SU-DHL-6 (cell line): Measurements from ENCODE around the gene IGSF21.

ENCODE experiments used
- H2AFZ ChIP-seq: fragments of 200-600 bp; sonication (generic); 2 replicates; pipeline ENCODE4 v1.6.1; 2014; ENCODE audit warnings: low read depth, mild to moderate bottlenecking, moderate library complexity, mixed read lengths, antibody characterized with exemption, low read length; ENCODE audit not compliant: severe bottlenecking
- H3F3A ChIP-seq: fragments of 200-600 bp; shearing (Covaris generic); 2 replicates; pipeline ENCODE4 v1.6.0; 2016; ENCODE audit warnings: antibody characterized with exemption, mild to moderate bottlenecking; ENCODE audit not compliant: insufficient read depth
- H3K27ac ChIP-seq: fragments of 200-600 bp; sonication (generic); 2 replicates; pipeline ENCODE4 v1.5.1; 2016; ENCODE audit warnings: low read depth, mild to moderate bottlenecking, low read length, moderate library complexity, mixed read lengths
- H3K27me3 ChIP-seq: fragments of 200-600 bp; sonication (generic), shearing (Covaris generic); 2 replicates; pipeline ENCODE4 v1.6.0; 2014; ENCODE audit warnings: mild to moderate bottlenecking, low read length
- H3K36me3 ChIP-seq: fragments of 200-600 bp; sonication (generic); 2 replicates; pipeline ENCODE4 v1.6.1; 2014; ENCODE audit warnings: mild to moderate bottlenecking, low read length, mixed read lengths
- H3K4me2 ChIP-seq: fragments of 300-600, 200-600 bp; shearing (Covaris generic), sonication (generic); 2 replicates; pipeline ENCODE4 v1.6.0; 2014; ENCODE audit warnings: low read length, low read depth, mild to moderate bottlenecking; ENCODE audit not compliant: poor library complexity, severe bottlenecking
- H3K4me3 ChIP-seq: fragments of 200-600 bp; sonication (generic); 2 replicates; pipeline ENCODE4 v1.5.1; 2014; ENCODE audit warnings: antibody characterized with exemption, low read length, mild to moderate bottlenecking, mixed read lengths; ENCODE audit not compliant: insufficient read depth, poor library complexity, severe bottlenecking
- H3K79me2 ChIP-seq: fragments of 200-600 bp; sonication (generic); 2 replicates; pipeline ENCODE4 v1.6.1; 2014; ENCODE audit warnings: mild to moderate bottlenecking, low read length, moderate library complexity; ENCODE audit not compliant: insufficient read depth
- H3K9ac ChIP-seq: fragments of 200-600 bp; sonication (generic); 2 replicates; pipeline ENCODE4 v1.7.0; 2014; ENCODE audit warnings: mild to moderate bottlenecking, low read length
- H3K9me2 ChIP-seq: fragments of 200-600 bp; sonication (generic); replicated peaks from 2 replicates; pipeline ENCODE4 v1.6.1; 2014; ENCODE audit warnings: low read length; ENCODE audit not compliant: insufficient read depth
- H3K9me3 ChIP-seq: fragments of 200-600 bp; sonication (generic); 2 replicates; pipeline ENCODE4 v1.6.1; 2014; ENCODE audit warnings: low read length, mixed read lengths; ENCODE audit not compliant: insufficient read depth
- H4K20me1 ChIP-seq: fragments of 200-600 bp; sonication (generic); 2 replicates; pipeline ENCODE4 v1.6.1; 2014; ENCODE audit warnings: low read depth, mild to moderate bottlenecking, antibody characterized with exemption, low read length, moderate library complexity, mixed read lengths
- EZH2phosphoT487 ChIP-seq: fragments of 200-600 bp; sonication (generic), shearing (Covaris generic); conservative IDR thresholded peaks from 2 replicates; pipeline ENCODE4 v1.6.1; 2018; ENCODE audit warnings: mild to moderate bottlenecking, antibody characterized with exemption, low read length, moderate library complexity, mixed read lengths
- TF ChIP-seq, protein P1 (sequence below): fragments of 200-600 bp; sonication (generic); IDR thresholded peaks from one replicate; pipeline ENCODE4 v1.5.1; 2017; ENCODE audit warnings: antibody characterized with exemption, mild to moderate bottlenecking, low read length, moderate library complexity; ENCODE audit not compliant: insufficient read depth, poor library complexity, severe bottlenecking

IGSF21 gene

DNA sequence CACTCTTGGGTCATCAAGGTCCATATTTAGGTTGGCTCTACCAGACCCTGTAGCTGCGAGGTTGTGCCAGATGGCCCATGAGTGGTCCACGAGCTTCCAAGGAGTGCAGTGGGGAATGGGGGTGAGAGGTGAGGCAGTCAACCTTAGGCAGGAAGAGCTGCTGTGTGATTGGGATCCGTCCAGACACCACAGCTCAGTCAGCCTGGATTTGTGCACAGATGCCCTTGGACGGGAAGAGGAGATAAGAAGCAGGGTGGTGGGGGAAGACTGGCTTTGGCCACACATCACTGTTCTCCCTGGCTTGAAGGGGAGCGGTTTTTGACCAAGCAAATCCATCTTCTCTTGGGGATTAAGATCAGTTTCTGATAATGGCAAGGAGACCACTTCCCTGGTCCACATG is 130.6 kb downstream of the IGSF21 start:
- H3K4me2 ChIP-seq, result no peak overlapping the region
- H3K9me2 ChIP-seq, result no peaks in the 10 kb centered on the region
- no peak overlapping the region for H3K4me3 ChIP-seq
- no peaks in the 10 kb centered on the region for H4K20me1 ChIP-seq
- H2AFZ ChIP-seq, result no peak overlapping the region
- H3K9ac ChIP-seq, result no peak overlapping the region
- TF ChIP-seq, protein P1, sequence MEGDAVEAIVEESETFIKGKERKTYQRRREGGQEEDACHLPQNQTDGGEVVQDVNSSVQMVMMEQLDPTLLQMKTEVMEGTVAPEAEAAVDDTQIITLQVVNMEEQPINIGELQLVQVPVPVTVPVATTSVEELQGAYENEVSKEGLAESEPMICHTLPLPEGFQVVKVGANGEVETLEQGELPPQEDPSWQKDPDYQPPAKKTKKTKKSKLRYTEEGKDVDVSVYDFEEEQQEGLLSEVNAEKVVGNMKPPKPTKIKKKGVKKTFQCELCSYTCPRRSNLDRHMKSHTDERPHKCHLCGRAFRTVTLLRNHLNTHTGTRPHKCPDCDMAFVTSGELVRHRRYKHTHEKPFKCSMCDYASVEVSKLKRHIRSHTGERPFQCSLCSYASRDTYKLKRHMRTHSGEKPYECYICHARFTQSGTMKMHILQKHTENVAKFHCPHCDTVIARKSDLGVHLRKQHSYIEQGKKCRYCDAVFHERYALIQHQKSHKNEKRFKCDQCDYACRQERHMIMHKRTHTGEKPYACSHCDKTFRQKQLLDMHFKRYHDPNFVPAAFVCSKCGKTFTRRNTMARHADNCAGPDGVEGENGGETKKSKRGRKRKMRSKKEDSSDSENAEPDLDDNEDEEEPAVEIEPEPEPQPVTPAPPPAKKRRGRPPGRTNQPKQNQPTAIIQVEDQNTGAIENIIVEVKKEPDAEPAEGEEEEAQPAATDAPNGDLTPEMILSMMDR, result no peak
- TF ChIP-seq EZH2phosphoT487, result no peak
- H3K79me2 ChIP-seq, result no peaks in the 10 kb centered on the region
- H3K27me3 ChIP-seq, result no peaks in the 10 kb centered on the region
- H3K36me3 ChIP-seq, result no peaks in the 10 kb centered on the region
- H3K27ac ChIP-seq, result no peak overlapping the region
- H3K9me3 ChIP-seq, result no peaks in the 10 kb centered on the region
- no peaks in the 10 kb centered on the region for H3F3A ChIP-seq

GRCh38 chr1:18239671-18240070 is 132.1 kb downstream of the IGSF21 start:
- no peak for TF ChIP-seq EZH2phosphoT487
- TF ChIP-seq, protein P1, result no peak
- Histone ChIP-seq H3F3A (no peaks in the 10 kb centered on the region), H3K4me2 (no peak overlapping the region), H3K9me3 (no peaks in the 10 kb centered on the region), H2AFZ (no peak overlapping the region), H4K20me1 (no peaks in the 10 kb centered on the region), H3K36me3 (no peaks in the 10 kb centered on the region), H3K79me2 (no peaks in the 10 kb centered on the region), H3K27me3 (no peaks in the 10 kb centered on the region), H3K27ac (no peak overlapping the region), H3K9me2 (no peaks in the 10 kb centered on the region), H3K4me3 (no peak overlapping the region), H3K9ac (no peak overlapping the region)

DNA sequence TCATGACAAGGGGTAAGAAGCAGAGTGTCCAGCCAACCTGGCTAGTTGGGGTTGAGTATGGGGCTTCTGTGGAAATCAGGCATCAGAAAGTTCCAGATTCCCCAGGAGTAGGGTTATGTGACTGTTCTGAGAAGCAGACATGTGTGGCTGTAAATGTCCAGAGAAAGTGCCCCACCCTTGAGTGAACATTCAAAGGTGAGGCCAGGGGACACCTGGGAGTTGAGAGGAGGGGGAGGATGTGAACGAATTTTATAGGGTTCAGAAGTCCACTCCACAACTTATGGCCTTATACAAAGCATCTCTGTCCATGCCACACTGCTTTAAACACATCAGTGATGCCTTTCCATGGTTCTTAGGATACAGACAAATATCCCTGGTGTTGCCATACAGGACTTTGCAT is 133.3 kb downstream of the IGSF21 start:
- H3K27ac ChIP-seq, result no peak overlapping the region
- no peaks in the 10 kb centered on the region for H3K27me3 ChIP-seq
- H3F3A ChIP-seq, result no peaks in the 10 kb centered on the region
- H3K9me2 ChIP-seq, result no peaks in the 10 kb centered on the region
- H3K36me3 ChIP-seq, result no peaks in the 10 kb centered on the region
- no peak overlapping the region for H2AFZ ChIP-seq
- H3K9ac ChIP-seq, result no peak overlapping the region
- H3K4me3 ChIP-seq, result no peak overlapping the region
- no peak for TF ChIP-seq EZH2phosphoT487
- TF ChIP-seq, protein P1, result no peak
- no peaks in the 10 kb centered on the region for H3K79me2 ChIP-seq
- no peaks in the 10 kb centered on the region for H4K20me1 ChIP-seq
- no peak overlapping the region for H3K4me2 ChIP-seq
- H3K9me3 ChIP-seq, result no peaks in the 10 kb centered on the region
